Left lung (tissue), 10 donors: ENCODE data around the gene NTM. TPM values are rescaled to one million over a fixed set of nuclear protein-coding genes. Genes with fewer than 3 reads are reported as not detected.

Source experiments
- ATAC-seq: fragments of 200-7000 bp; cut with Tn5 transposase; one replicate; pipeline ENCODE4 v1.9.1; 2020; ENCODE audit warnings: moderate library complexity
- DNase-seq, 4 donors: peaks; one replicate each; pipeline ENCODE4 v3.0.0-alpha.2; 2013 to 2020
- H3K27ac ChIP-seq, 2 donors: fragments of 200-600 bp; sonication (generic) in 1 of 2; one replicate each; pipeline versions ENCODE4 v1.5.0 to v1.8.0; 2020 to 2021
- H3K27me3 ChIP-seq, 2 donors: fragments of 200-600 bp; sonication (generic) in 1 of 2; one replicate each; pipeline versions ENCODE4 v1.5.0 to v1.8.0; 2020 to 2021
- H3K36me3 ChIP-seq, 2 donors: fragments of 200-600 bp; sonication (generic) in 1 of 2; one replicate each; pipeline versions ENCODE4 v1.5.0 to v1.8.0; 2020 to 2021
- H3K4me1 ChIP-seq, 2 donors: fragments of 200-600 bp; one replicate each; pipeline ENCODE4 v1.8.0; 2021
- H3K4me3 ChIP-seq, 2 donors: fragments of 200-600 bp; sonication (generic) in 1 of 2; one replicate each; pipeline versions ENCODE4 v1.5.0 to v1.8.0; 2020 to 2021; ENCODE audit warnings: mild to moderate bottlenecking in 1 of 2
- H3K9me3 ChIP-seq, 2 donors: fragments of 200-600 bp; sonication (generic) in 1 of 2; one replicate each; pipeline versions ENCODE4 v1.5.0 to v1.8.0; 2020 to 2021
- CTCF ChIP-seq, 2 donors: fragments of 200-600 bp; sonication (generic) in 1 of 2; IDR thresholded peaks; one replicate each; pipeline versions ENCODE4 v1.5.0 to v1.8.0; 2021; ENCODE audit warnings: antibody characterized with exemption in 2 of 2
- intact Hi-C, 2 donors: fragments of 100-400 bp; cut with DNase I; formaldehyde crosslinking; loops; one replicate each; pipeline versions ENCODE4 v1.11.2 to v1.14.2; 2022
- polyA plus RNA-seq, 6 donors: library from polyadenylated mRNA; unstranded; fragments of 120-200 nt; gene quantifications; one replicate each; pipeline ENCODE4 v1.2.1, GENCODE V29; 2013; ENCODE audit not compliant: insufficient read length in 6 of 6
- total RNA-seq, 2 donors: library from RNA; stranded (reverse); fragmentation: NEBNext Ultra II Directional; extraction: Animal tissue kit (Norgen Biotek cat#: 25700); gene quantifications; one replicate each; pipeline ENCODE4 v1.2.1, GENCODE V29; 2021
- donor health status: DM: no; HTN: yes; CAD: no.
- donor health status: DM: no; HTN: no; CAD: no.

Gene NTM
- total and polyA plus RNA-seq, 8 donors = 9.5 to 31.0 (median 21.1) TPM

GRCh38 chr11:131894615-131895544, 524.5 kb downstream of the NTM start:
- Histone ChIP-seq H3K9me3 (no peaks in the 10 kb centered on the region), H3K27me3 (no peaks in the 10 kb centered on the region), H3K36me3 (no peaks in the 10 kb centered on the region), H3K27ac (no peak overlapping the region), H3K4me1 (no peaks in the 10 kb centered on the region), H3K4me3 (no peak overlapping the region)
- TF ChIP-seq CTCF (IDR thresholded peaks at IDR 0.05) = no peak
- intact Hi-C loops = no loop called here
- DNase-seq (no peak), ATAC-seq (no peak)

DNA sequence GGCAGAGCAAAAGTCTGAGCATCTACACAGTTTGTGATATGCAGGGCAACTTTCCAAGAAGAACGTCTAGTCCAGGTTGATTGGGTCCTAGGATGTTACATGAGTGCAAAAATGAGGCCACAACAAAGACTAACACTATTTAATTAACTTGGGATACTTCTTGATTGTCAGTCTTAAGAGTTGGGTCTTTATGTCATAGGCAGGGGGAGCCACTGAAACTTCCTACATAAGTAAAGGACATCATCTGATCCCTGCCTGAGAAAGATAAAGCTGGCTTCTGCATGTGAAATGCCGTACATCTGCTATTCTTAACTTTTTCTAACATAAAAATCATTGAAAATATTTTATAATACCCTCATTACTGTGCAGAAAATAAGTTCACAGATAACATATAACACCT, 525.5 kb downstream of the NTM start:
- intact Hi-C loops = no loop called here
- Histone ChIP-seq H3K4me1 (no peaks in the 10 kb centered on the region), H3K9me3 (no peaks in the 10 kb centered on the region), H3K4me3 (no peak overlapping the region), H3K27me3 (no peaks in the 10 kb centered on the region), H3K27ac (no peak overlapping the region), H3K36me3 (no peaks in the 10 kb centered on the region)
- TF ChIP-seq CTCF (IDR thresholded peaks at IDR 0.05) = no peak
- DNase-seq (no peak), ATAC-seq (no peak)

- no peaks in the 10 kb centered on the region for H3K36me3 ChIP-seq
- H3K9me3 ChIP-seq = no peaks in the 10 kb centered on the region
- H3K27ac ChIP-seq = no peak overlapping the region
- no peak for ATAC-seq
- DNase-seq = no peak
- no peak for TF ChIP-seq CTCF (IDR thresholded peaks at IDR 0.05)
- H3K4me1 ChIP-seq = no peaks in the 10 kb centered on the region
- intact Hi-C loops = no loop called here
- no peak overlapping the region for H3K4me3 ChIP-seq
- no peaks in the 10 kb centered on the region for H3K27me3 ChIP-seq
Observed at GRCh38 chr11:131896978-131897615, 526.7 kb downstream of the NTM start.

DNA sequence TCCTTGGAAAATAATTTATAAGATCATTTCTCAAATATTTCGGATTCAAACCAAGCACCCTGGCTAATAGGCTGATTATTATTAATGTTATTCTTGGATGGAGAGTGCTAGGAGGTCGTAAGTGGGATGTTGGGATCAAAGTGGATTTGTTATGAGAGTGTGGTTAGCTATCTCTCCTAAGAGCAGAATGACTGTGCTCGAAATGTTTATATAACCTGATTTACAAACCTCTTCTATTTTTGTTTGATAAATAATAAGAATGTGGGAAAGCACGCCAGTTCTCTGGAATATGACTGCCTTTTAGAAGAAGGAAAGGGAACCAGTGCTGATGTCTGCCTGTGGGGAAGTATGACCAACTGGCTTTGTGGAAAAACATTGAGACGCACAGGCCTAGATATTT, 527.5 kb downstream of the NTM start:
- intact Hi-C loops = no loop called here
- Histone ChIP-seq H3K36me3 (no peaks in the 10 kb centered on the region), H3K4me3 (no peak overlapping the region), H3K27ac (no peak overlapping the region), H3K4me1 (no peaks in the 10 kb centered on the region), H3K27me3 (no peaks in the 10 kb centered on the region), H3K9me3 (no peaks in the 10 kb centered on the region)
- DNase-seq (no peak), ATAC-seq (no peak)
- no peak for TF ChIP-seq CTCF (IDR thresholded peaks at IDR 0.05)

GRCh38 chr11:131898949-131899348, 528.5 kb downstream of the NTM start:
- Histone ChIP-seq H3K4me3 (no peak overlapping the region), H3K27me3 (no peaks in the 10 kb centered on the region), H3K36me3 (no peaks in the 10 kb centered on the region), H3K9me3 (no peaks in the 10 kb centered on the region), H3K27ac (no peak overlapping the region), H3K4me1 (no peaks in the 10 kb centered on the region)
- ATAC-seq (no peak), DNase-seq (no peak)
- intact Hi-C loops = no loop called here
- no peak for TF ChIP-seq CTCF (IDR thresholded peaks at IDR 0.05)
